Activated naive CD8-positive, alpha-beta T cell treated with anti-CD3 and anti-CD28 coated beads, Interleukin-2, amount 10 ng/mL, durations not matched to agents 7 days and 5 days (primary cell): ENCODE measurements around the gene NABP1. TPM values are rescaled to one million over a fixed set of nuclear protein-coding genes. Genes with fewer than 3 reads are reported as not detected.

Experiments
- ATAC-seq: fragments of 150-1000 bp; cut with Tn5 transposase; one replicate; pipeline ENCODE4 v1.10.0; 2021; ENCODE audit warnings: low read depth, moderate library complexity
- POLR2A ChIA-PET: fragments of 350-600 bp; sonication (Branson Sonifier 250); formaldehyde crosslinking; loops from one replicate; lab custom pipeline; 2021; ENCODE audit warnings: antibody characterized with exemption; lab: Charles Lee
- DNase-seq: peaks from one replicate; pipeline ENCODE4 v3.0.0; 2021
- H3K27ac Mint-ChIP-seq: one replicate; pipeline ENCODE4 v1.8.0; 2022; ENCODE audit warnings: mild to moderate bottlenecking, mixed read lengths
- H3K27me3 Mint-ChIP-seq: one replicate; pipeline ENCODE4 v1.8.0; 2022; ENCODE audit warnings: mild to moderate bottlenecking, moderate library complexity, mixed read lengths
- H3K36me3 Mint-ChIP-seq: one replicate; pipeline ENCODE4 v1.8.0; 2021; ENCODE audit warnings: mild to moderate bottlenecking, mixed read lengths
- H3K4me1 Mint-ChIP-seq: one replicate; pipeline ENCODE4 v1.8.0; 2021; ENCODE audit warnings: mixed read lengths
- H3K4me3 Mint-ChIP-seq: one replicate; pipeline ENCODE4 v1.8.0; 2022; ENCODE audit warnings: mild to moderate bottlenecking, moderate library complexity, mixed read lengths
- H3K9me3 Mint-ChIP-seq: one replicate; pipeline ENCODE4 v1.8.0; 2021; ENCODE audit warnings: mixed read lengths
- total RNA-seq, 2 experiments: library from RNA; stranded (reverse); gene quantifications; one replicate each; pipeline ENCODE4 v1.2.3, GENCODE V29; 2021

The NABP1 gene
- total RNA-seq, 2 experiments from 2014 or later: 72.6 to 75.9 TPM

DNA sequence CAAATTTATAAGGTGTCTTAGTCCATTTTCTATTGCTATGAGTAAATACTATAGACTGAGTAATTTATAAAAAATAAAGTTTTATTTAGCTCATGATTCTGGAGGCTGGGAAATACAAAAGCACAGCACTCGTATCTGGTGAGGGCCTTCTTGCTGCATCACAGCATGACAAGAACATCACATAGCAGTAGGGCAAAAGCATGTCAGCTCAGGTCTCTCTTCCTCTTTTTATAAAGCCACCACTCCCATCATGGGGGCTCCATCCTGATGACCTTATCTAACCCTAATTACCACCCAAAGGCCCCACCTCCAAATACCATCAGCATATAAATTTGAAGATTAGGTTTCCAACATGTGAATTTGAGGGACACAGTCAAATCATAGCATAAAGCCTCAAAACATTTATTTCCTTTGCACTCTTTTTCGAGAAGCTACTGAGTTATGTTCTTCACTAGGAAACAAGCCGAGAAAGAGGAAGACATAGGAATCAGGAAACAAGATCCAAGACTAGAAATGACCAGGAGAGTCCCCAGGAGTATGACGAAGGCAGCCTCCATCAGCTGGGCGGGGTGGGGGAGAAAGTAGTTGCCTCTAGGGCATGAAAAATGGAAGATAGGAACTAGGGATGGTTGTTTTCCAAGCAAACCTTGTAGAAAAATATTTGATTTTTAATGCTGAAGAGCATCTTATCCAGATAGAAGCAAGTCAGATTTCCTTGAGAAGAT lies 24.1 kb upstream of the NABP1 start:
- no peaks in the 10 kb centered on the region for H3K27me3 Mint-ChIP-seq
- DNase-seq: no peak
- ATAC-seq: no peak
- peaks cover 11% of the 10 kb centered on the region for H3K4me1 Mint-ChIP-seq
- H3K9me3 Mint-ChIP-seq: peaks cover 8% of the 10 kb centered on the region
- H3K36me3 Mint-ChIP-seq: peaks cover 20% of the 10 kb centered on the region
- no peak overlapping the region for H3K4me3 Mint-ChIP-seq
- POLR2A ChIA-PET: interaction anchor here (0.7 kb wide), 2 partner anchors 24 to 431 kb away, joined by 3 to 5 read pairs; partner anchors contain the start of gene NABP1
- H3K27ac Mint-ChIP-seq: no peak overlapping the region

DNA sequence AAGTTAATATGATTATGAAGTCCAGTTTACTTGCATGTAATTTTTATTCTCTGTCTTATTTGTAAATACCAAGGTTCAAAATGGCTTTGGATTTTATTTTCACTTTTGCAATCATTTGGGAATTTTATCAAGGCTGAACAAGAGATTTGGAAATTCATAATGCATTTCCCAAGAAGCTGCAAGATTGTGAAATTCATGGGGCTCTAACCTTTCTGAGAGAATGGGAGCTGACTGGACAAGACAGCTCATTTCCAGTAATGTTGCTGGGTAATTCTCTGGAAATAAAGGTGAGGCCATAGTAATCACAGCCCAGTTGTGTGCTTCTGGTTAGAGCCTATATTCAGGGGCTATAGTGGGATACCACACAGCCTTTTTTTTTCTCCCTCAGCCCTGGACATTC lies 21.5 kb upstream of the NABP1 start:
- H3K9me3 Mint-ChIP-seq: peaks cover 9% of the 10 kb centered on the region
- POLR2A ChIA-PET: interaction anchor here (0.6 to 1.6 kb wide), 2 partner anchors 15 to 21 kb away, joined by 3 to 6 read pairs; partner anchors contain the start of gene NABP1
- ATAC-seq: no peak
- H3K27ac Mint-ChIP-seq: no peak overlapping the region
- H3K4me3 Mint-ChIP-seq: no peak overlapping the region
- peaks cover 24% of the 10 kb centered on the region for H3K36me3 Mint-ChIP-seq
- peaks cover 2% of the 10 kb centered on the region for H3K27me3 Mint-ChIP-seq
- peaks cover 12% of the 10 kb centered on the region for H3K4me1 Mint-ChIP-seq
- no peak for DNase-seq

- DNase-seq: no peak
Measured at GRCh38 chr2:191656792-191657191, 21.1 kb upstream of the NABP1 start.

DNA sequence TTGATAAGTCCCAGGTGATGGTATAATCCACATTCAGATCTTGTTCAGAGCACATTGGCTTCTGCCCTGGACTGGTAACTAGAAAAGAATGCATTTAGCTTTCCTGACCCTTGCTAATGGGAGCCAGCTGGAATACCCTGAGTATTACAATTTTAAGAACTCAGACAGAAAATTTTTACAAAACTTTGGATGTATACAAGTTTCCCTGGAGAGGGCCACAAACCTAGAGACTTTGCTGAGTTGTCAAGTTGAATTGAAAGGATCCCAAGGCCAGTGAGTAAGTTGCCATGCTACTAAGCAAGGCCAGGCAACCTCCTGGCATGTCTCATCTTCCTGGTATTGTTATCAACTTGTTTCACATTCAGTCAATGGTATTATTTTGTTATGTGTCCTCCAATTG lies 20.0 kb upstream of the NABP1 start:
- no peak for DNase-seq
- Mint-ChIP-seq H3K27ac (no peak overlapping the region), H3K36me3 (peaks cover 20% of the 10 kb centered on the region), H3K9me3 (peaks cover 7% of the 10 kb centered on the region), H3K27me3 (peaks cover 2% of the 10 kb centered on the region), H3K4me3 (no peak overlapping the region), H3K4me1 (peaks cover 14% of the 10 kb centered on the region)
- POLR2A ChIA-PET: interaction anchor here (1.4 to 2.3 kb wide), 2 partner anchors 18 to 19 kb away, joined by 5 to 13 read pairs; partner anchors contain the start of gene NABP1
- no peak for ATAC-seq

More at GRCh38 chr2:191656792-191657191, 21.1 kb upstream of the NABP1 start:
- no peak for ATAC-seq
- Mint-ChIP-seq H3K9me3 (peaks cover 9% of the 10 kb centered on the region), H3K4me1 (peaks cover 12% of the 10 kb centered on the region), H3K4me3 (no peak overlapping the region), H3K36me3 (peaks cover 23% of the 10 kb centered on the region), H3K27ac (no peak overlapping the region), H3K27me3 (peaks cover 2% of the 10 kb centered on the region)
- POLR2A ChIA-PET: no interaction called here

DNA sequence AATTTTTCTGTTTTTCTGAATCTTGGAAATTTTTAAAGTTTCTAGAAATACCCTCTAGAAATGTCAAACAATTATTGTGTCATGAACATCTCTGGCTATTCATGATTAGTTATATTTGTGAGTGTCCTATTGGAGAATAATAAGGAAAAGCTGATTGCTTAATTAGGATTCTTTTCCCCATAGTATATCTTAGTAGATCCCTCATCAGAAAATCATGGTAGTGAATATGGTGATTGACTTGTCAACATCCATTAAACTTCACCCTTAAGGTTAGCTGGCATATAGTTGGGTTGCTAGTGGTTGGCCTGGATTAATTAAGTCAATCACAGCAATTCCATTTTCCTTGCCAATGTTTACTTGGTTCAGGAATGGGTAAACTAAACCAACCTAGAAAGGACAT lies 18.7 kb upstream of the NABP1 start:
- Mint-ChIP-seq H3K36me3 (peaks cover 16% of the 10 kb centered on the region), H3K27me3 (peaks cover 2% of the 10 kb centered on the region), H3K4me1 (peaks cover 14% of the 10 kb centered on the region), H3K27ac (no peak overlapping the region), H3K9me3 (peaks cover 7% of the 10 kb centered on the region), H3K4me3 (no peak overlapping the region)
- no peak for ATAC-seq
- POLR2A ChIA-PET: interaction anchor here (2.3 kb wide), 1 partner anchor 18 kb away, joined by 13 read pairs; the partner anchor contains the start of gene NABP1
- DNase-seq: no peak

DNA sequence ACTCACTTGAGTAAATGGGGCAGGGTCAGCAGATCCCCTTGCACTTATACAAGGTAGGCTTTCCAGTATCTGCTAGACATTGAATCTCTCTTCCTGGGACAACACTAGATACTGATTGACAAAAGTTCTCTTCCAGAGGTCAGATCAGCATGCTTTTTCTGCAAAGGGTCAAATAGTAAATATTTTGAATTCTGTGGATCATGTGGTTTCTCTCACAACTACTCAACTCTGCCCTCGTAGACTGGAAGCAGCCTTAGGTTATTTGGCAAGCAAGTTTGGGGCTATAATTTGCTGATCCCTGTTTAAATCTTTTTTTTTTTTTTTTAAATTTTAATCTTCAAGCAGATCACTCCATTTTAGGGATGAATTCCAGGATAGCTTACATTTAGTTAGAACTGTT lies 17.4 kb upstream of the NABP1 start:
- POLR2A ChIA-PET: interaction anchor here (1.3 kb wide), 1 partner anchor 17 kb away, joined by 7 read pairs; the partner anchor contains the start of gene NABP1
- peaks cover 2% of the 10 kb centered on the region for H3K27me3 Mint-ChIP-seq
- no peak overlapping the region for H3K4me3 Mint-ChIP-seq
- ATAC-seq (no peak), DNase-seq (no peak)
- peaks cover 20% of the 10 kb centered on the region for H3K36me3 Mint-ChIP-seq
- H3K4me1 Mint-ChIP-seq: peaks cover 28% of the 10 kb centered on the region
- peaks cover 12% of the 10 kb centered on the region for H3K9me3 Mint-ChIP-seq
- H3K27ac Mint-ChIP-seq: no peak overlapping the region

DNA sequence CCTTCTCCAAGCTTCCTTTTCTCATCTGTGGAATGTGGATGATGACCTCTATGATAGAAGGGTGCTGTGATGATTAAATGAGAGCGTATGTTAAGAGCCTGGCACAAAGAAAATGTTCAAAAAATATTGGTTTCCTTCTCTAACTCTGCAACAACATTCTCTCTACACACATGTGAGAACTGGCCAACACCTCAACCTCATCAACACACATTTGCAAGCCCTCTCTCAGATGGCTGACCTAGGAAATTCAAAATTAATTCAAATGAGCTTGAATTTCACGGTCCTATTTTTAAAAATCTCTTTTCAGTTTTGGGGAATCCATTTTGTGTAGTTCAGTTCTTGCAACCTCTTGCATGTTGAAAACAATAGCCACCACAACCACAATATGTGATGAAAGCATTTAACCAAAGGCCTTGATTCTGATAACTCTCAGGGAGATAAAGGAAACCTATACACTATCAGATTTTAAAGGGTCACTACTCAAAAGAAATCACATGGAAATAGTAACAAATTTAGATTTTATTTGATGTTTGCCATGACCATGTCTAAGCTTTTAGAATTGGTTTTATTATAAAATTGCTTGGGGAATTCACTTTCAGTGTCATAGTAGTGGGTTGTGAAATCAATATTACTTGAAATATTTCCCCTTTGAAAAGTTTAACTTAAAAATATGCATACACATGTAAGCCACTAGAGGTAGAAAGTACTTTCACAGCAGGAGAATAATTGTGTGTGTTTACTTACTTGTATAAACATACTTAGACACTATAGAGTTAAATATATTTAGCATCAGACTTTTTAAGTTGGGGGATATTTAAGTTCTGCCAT lies 16.6 kb upstream of the NABP1 start:
- ATAC-seq (no peak), DNase-seq (no peak)
- POLR2A ChIA-PET: interaction anchor here (1.3 kb wide), 1 partner anchor 16 kb away, joined by 7 read pairs; the partner anchor contains the start of gene NABP1
- Mint-ChIP-seq H3K36me3 (peaks cover 20% of the 10 kb centered on the region), H3K9me3 (peaks cover 12% of the 10 kb centered on the region), H3K27me3 (peaks cover 2% of the 10 kb centered on the region), H3K27ac (no peak overlapping the region), H3K4me1 (peaks cover 29% of the 10 kb centered on the region), H3K4me3 (no peak overlapping the region)

DNA sequence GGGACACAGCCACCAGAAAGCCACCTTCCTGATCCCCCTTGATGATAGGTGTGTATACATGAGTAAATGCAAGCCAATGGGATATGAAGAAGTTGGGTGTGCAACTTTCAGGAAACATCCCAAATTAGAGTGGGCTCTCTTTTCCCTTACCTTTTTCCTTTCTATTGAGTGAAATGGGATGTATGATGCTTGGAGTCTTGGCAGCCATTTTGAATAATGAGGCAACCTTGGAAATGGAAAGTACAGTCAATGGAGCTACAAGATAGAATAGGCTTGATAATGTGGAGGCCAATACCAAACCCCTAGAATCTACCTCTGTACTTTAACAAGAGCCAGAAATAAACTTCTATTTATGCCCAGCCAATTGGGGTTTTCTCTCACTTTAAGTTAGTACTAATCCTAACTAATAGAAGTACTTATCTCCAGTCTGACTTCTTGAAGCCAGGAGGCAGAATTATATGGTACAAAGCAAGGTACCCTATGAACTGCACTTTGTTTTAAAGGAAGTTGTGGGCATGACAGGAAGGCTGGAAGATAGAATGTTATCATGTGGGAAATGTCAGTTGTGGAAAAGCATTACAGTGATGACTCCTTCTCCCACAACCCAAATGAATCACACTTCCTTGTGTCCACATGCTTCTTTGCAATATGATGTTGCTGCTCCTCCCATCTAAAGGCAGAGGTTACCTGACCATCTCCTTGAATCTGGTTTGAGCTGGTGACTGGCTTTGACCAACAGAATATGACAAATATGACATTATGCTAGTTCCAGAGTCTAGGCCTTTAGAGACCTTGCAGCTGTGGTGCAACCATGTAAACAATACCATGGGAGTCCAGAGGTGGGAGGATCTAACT lies 12.9 kb upstream of the NABP1 start:
- peaks cover 9% of the 10 kb centered on the region for H3K36me3 Mint-ChIP-seq
- H3K27me3 Mint-ChIP-seq: no peaks in the 10 kb centered on the region
- H3K4me3 Mint-ChIP-seq: no peak overlapping the region
- DNase-seq (no peak), ATAC-seq (no peak)
- H3K9me3 Mint-ChIP-seq: peaks cover 5% of the 10 kb centered on the region
- H3K27ac Mint-ChIP-seq: no peak overlapping the region
- H3K4me1 Mint-ChIP-seq: peaks cover 28% of the 10 kb centered on the region
- POLR2A ChIA-PET: interaction anchor here (0.5 to 5.2 kb wide), 3 partner anchors 11 to 616 kb away, joined by 3 to 29 read pairs (median 13); partner anchors contain the start of gene NABP1

GRCh38 chr2:191666226-191666625 lies 11.7 kb upstream of the NABP1 start:
- POLR2A ChIA-PET: interaction anchor here (2.6 to 5.2 kb wide), 2 partner anchors 9 to 12 kb away, joined by 13 to 29 read pairs; partner anchors contain the start of gene NABP1
- ATAC-seq: no peak
- DNase-seq: no peak
- Mint-ChIP-seq H3K9me3 (peaks cover 5% of the 10 kb centered on the region), H3K36me3 (peaks cover 6% of the 10 kb centered on the region), H3K4me1 (peaks cover 24% of the 10 kb centered on the region), H3K27ac (no peak overlapping the region), H3K4me3 (no peak overlapping the region), H3K27me3 (no peaks in the 10 kb centered on the region)

GRCh38 chr2:191666732-191667131 lies 11.2 kb upstream of the NABP1 start:
- no peaks in the 10 kb centered on the region for H3K27me3 Mint-ChIP-seq
- H3K27ac Mint-ChIP-seq: no peak overlapping the region
- no peak overlapping the region for H3K4me3 Mint-ChIP-seq
- no peak for ATAC-seq
- DNase-seq: no peak
- H3K36me3 Mint-ChIP-seq: peaks cover 5% of the 10 kb centered on the region
- peaks cover 22% of the 10 kb centered on the region for H3K4me1 Mint-ChIP-seq
- POLR2A ChIA-PET: interaction anchor here (2.6 to 5.2 kb wide), 2 partner anchors 9 to 11 kb away, joined by 13 to 29 read pairs; partner anchors contain the start of gene NABP1
- peaks cover 5% of the 10 kb centered on the region for H3K9me3 Mint-ChIP-seq

DNA sequence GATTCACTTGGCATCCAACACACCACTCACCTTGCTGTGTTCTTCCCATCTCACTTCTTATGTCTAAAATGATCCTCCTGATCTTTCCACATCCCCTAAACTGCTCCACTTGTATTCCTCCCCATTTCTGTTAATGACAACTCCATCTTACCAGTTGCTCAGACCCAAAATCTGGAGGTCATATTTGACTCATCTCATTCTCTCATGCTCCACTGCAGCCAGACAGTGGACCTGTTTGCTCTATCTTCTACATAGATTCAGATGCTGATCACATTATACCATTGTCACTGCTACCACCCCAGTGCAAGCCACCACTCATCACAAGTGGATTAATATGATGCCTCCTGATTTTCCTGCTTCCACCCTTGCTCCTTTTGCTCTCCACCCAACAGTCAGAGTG lies 7.9 kb upstream of the NABP1 start:
- Mint-ChIP-seq H3K9me3 (no peaks in the 10 kb centered on the region), H3K4me1 (peaks cover 20% of the 10 kb centered on the region), H3K4me3 (no peak overlapping the region), H3K36me3 (peaks cover 14% of the 10 kb centered on the region), H3K27me3 (no peaks in the 10 kb centered on the region), H3K27ac (no peak overlapping the region)
- DNase-seq (no peak), ATAC-seq (no peak)
- POLR2A ChIA-PET: interaction anchor here (5.2 kb wide), 1 partner anchor 8 kb away, joined by 29 read pairs; the partner anchor contains the start of gene NABP1

- POLR2A ChIA-PET: no interaction called here
- no peak for DNase-seq
- Mint-ChIP-seq H3K27me3 (no peaks in the 10 kb centered on the region), H3K9me3 (no peaks in the 10 kb centered on the region), H3K27ac (no peak overlapping the region), H3K4me1 (peaks cover 20% of the 10 kb centered on the region), H3K36me3 (peaks cover 14% of the 10 kb centered on the region), H3K4me3 (no peak overlapping the region)
- ATAC-seq: no peak
Measured at GRCh38 chr2:191670787-191671186, 7.1 kb upstream of the NABP1 start.
